Neural cell (in vitro differentiated cells): ENCODE results near the gene RETN. TPM values are rescaled to one million over a fixed set of nuclear protein-coding genes. Genes with fewer than 3 reads are reported as not detected.

Source experiments
- H2AFZ ChIP-seq: fragments of 200-600, 300-800 bp; sonication (generic), shearing (Covaris generic); 2 replicates; pipeline ENCODE4 v1.6.0; 2014; ENCODE audit warnings: low read depth, mild to moderate bottlenecking, antibody characterized with exemption, low read length, moderate library complexity
- H3F3A ChIP-seq: fragments of 200-600 bp; shearing (Covaris generic); 2 replicates; pipeline ENCODE4 v1.6.1; 2016; ENCODE audit warnings: mild to moderate bottlenecking, moderate library complexity, mixed read lengths, antibody characterized with exemption, low read length; ENCODE audit not compliant: insufficient read depth, poor library complexity, severe bottlenecking
- H3K27ac ChIP-seq: fragments of 200-600, 300-800 bp; sonication (generic), shearing (Covaris generic); 2 replicates; pipeline ENCODE4 v1.5.1; 2014; ENCODE audit warnings: mild to moderate bottlenecking, low read length, moderate library complexity
- H3K27me3 ChIP-seq: fragments of 300-800, 200-600 bp; sonication (generic), shearing (Covaris generic); 2 replicates; pipeline ENCODE4 v1.6.0; 2014; ENCODE audit warnings: mild to moderate bottlenecking, low read depth, low read length, moderate library complexity; ENCODE audit not compliant: insufficient read depth
- H3K36me3 ChIP-seq: fragments of 300-800, 200-600 bp; sonication (generic), shearing (Covaris generic); 2 replicates; pipeline ENCODE4 v1.5.1; 2014; ENCODE audit warnings: mild to moderate bottlenecking, antibody characterized with exemption, low read length, moderate library complexity; ENCODE audit not compliant: insufficient read depth
- H3K4me2 ChIP-seq: fragments of 300-800, 200-600 bp; sonication (generic), shearing (Covaris generic); 2 replicates; pipeline ENCODE4 v1.6.0; 2014; ENCODE audit warnings: mild to moderate bottlenecking, low read length
- H3K4me3 ChIP-seq: fragments of 300-800, 200-600 bp; sonication (generic), shearing (Covaris generic); 2 replicates; pipeline ENCODE4 v1.5.1; 2014; ENCODE audit warnings: mild to moderate bottlenecking, low read length, moderate library complexity
- H3K79me2 ChIP-seq: fragments of 200-600 bp; shearing (Covaris generic); replicated peaks from 2 replicates; pipeline ENCODE4 v1.6.0; 2014; ENCODE audit warnings: mild to moderate bottlenecking, low read length, moderate library complexity; ENCODE audit not compliant: insufficient read depth
- H3K9ac ChIP-seq: fragments of 300-800, 200-600 bp; sonication (generic), shearing (Covaris generic); 2 replicates; pipeline ENCODE4 v1.6.1; 2016; ENCODE audit warnings: mild to moderate bottlenecking, low read length, mixed read lengths
- H3K9me2 ChIP-seq: fragments of 200-600 bp; shearing (Covaris generic); 2 replicates; pipeline ENCODE4 v1.6.1; 2016; ENCODE audit warnings: mild to moderate bottlenecking, low read length, mixed read lengths; ENCODE audit not compliant: insufficient read depth
- H3K9me3 ChIP-seq: fragments of 200-600, 300-800 bp; sonication (generic), shearing (Covaris generic); 2 replicates; pipeline ENCODE4 v1.6.1; 2016; ENCODE audit warnings: mild to moderate bottlenecking, mixed run types, low read length, moderate library complexity, mixed read lengths
- H4K20me1 ChIP-seq: fragments of 200-600 bp; shearing (Covaris generic); 2 replicates; pipeline ENCODE4 v1.6.1; 2016; ENCODE audit warnings: mild to moderate bottlenecking, mixed run types; ENCODE audit not compliant: insufficient read depth
- CTCF ChIP-seq: fragments of 450-650 bp; IDR thresholded peaks from 2 replicates; pipeline ENCODE4 v1.5.1; 2014; ENCODE audit warnings: antibody characterized with exemption, mild to moderate bottlenecking, moderate library complexity; ENCODE audit not compliant: poor library complexity, severe bottlenecking
- EP300 ChIP-seq: fragments of 450-650 bp; conservative IDR thresholded peaks from 2 replicates; pipeline ENCODE4 v1.6.1; 2014; ENCODE audit warnings: antibody characterized with exemption, mild to moderate bottlenecking, moderate library complexity; ENCODE audit not compliant: poor library complexity, severe bottlenecking
- EZH2 ChIP-seq: fragments of 200-600, 300-800 bp; shearing (Covaris generic), sonication (generic); IDR thresholded peaks from 2 replicates; pipeline ENCODE4 v1.6.1; 2014; ENCODE audit warnings: antibody characterized with exemption, low read length, borderline replicate concordance, mild to moderate bottlenecking; ENCODE audit not compliant: insufficient read depth, poor library complexity, severe bottlenecking
- MXI1 ChIP-seq: fragments of 450-650 bp; conservative IDR thresholded peaks from 2 replicates; pipeline ENCODE4 v1.6.1; 2014; ENCODE audit warnings: antibody characterized with exemption, mild to moderate bottlenecking; ENCODE audit not compliant: poor library complexity, severe bottlenecking
- POLR2AphosphoS5 ChIP-seq: IDR thresholded peaks from 2 replicates; pipeline ENCODE4 v1.6.1; 2012
- RAD21 ChIP-seq: fragments of 450-650 bp; conservative IDR thresholded peaks from 2 replicates; pipeline ENCODE4 v1.6.1; 2014; ENCODE audit warnings: antibody characterized with exemption, mild to moderate bottlenecking, moderate library complexity
- REST ChIP-seq: IDR thresholded peaks from 2 replicates; pipeline ENCODE4 v1.6.1; 2012; ENCODE audit warnings: borderline replicate concordance
- SMC3 ChIP-seq: fragments of 450-650 bp; conservative IDR thresholded peaks from 2 replicates; pipeline ENCODE4 v1.6.1; 2014; ENCODE audit warnings: antibody characterized with exemption, mild to moderate bottlenecking, moderate library complexity; ENCODE audit not compliant: poor library complexity
- TAF1 ChIP-seq: IDR thresholded peaks from 2 replicates; pipeline ENCODE4 v1.6.1; 2012; ENCODE audit warnings: low read depth
- polyA plus RNA-seq: library from polyadenylated mRNA; depleted of rRNA; stranded (reverse); fragments of >200 nt; gene quantifications from 2 replicates; pipeline ENCODE4 v1.2.3, GENCODE V29; 2014

RETN gene
- polyA plus RNA-seq, 1 donor from 2014 or later: not detected

- H3K9me3 ChIP-seq: no peaks in the 10 kb centered on the region
- H3K36me3 ChIP-seq: no peaks in the 10 kb centered on the region
- H3K9ac ChIP-seq: no peak overlapping the region
- no peaks in the 10 kb centered on the region for H3F3A ChIP-seq
- H3K79me2 ChIP-seq: no peaks in the 10 kb centered on the region
- TF ChIP-seq MXI1 (no peak), REST (no peak), TAF1 (no peak), EZH2 (no peak), POLR2AphosphoS5 (no peak), CTCF (no peak), RAD21 (no peak), SMC3 (no peak), EP300 (no peak)
- no peak overlapping the region for H3K4me2 ChIP-seq
- no peak overlapping the region for H3K27ac ChIP-seq
- no peak overlapping the region for H2AFZ ChIP-seq
- no peaks in the 10 kb centered on the region for H3K27me3 ChIP-seq
- no peaks in the 10 kb centered on the region for H3K9me2 ChIP-seq
- no peak overlapping the region for H3K4me3 ChIP-seq
- no peaks in the 10 kb centered on the region for H4K20me1 ChIP-seq
Observed at GRCh38 chr19:7701049-7701653, 32.3 kb downstream of the RETN start.

- H3K9me2 ChIP-seq: no peaks in the 10 kb centered on the region
- no peak within 1 kb of the TSS for H2AFZ ChIP-seq
- H3K9me3 ChIP-seq: no peaks in the 10 kb centered on the region
- H3K27ac ChIP-seq: no peak within 1 kb of the TSS
- no peaks in the 10 kb centered on the region for H3K36me3 ChIP-seq
- no peak within 1 kb of the TSS for H3K4me2 ChIP-seq
- H3F3A ChIP-seq: no peaks in the 10 kb centered on the region
- TF ChIP-seq RAD21: no peak
- no peak for TF ChIP-seq REST
- no peak for TF ChIP-seq EP300
- no peak for TF ChIP-seq SMC3
- TF ChIP-seq CTCF: no peak
- TF ChIP-seq MXI1: no peak
- no peak for TF ChIP-seq TAF1
- TF ChIP-seq POLR2AphosphoS5: no peak
- no peak for TF ChIP-seq EZH2
- H3K27me3 ChIP-seq: no peaks in the 10 kb centered on the region
- H4K20me1 ChIP-seq: no peaks in the 10 kb centered on the region
- H3K79me2 ChIP-seq: no peaks in the 10 kb centered on the region
- H3K4me3 ChIP-seq: no peak within 1 kb of the TSS
- H3K9ac ChIP-seq: no peak within 1 kb of the TSS
Observed at GRCh38 chr19:7701654-7702457, 33.0 kb downstream of the RETN start, which contains the start of gene FCER2. Gene FCER2, minus strand, starts transcription at chr19:7702131. Its CDS starts 2,371 bp downstream, at chr19:7699760.
